HepG2 (cell line): ENCODE results near the gene WWP2. TPM values are rescaled to one million over a fixed set of nuclear protein-coding genes. Genes with fewer than 3 reads are reported as not detected.
A peak's percentile ranks its signal among the peaks of the same experiment; 100 is the strongest.

ENCODE experiments used
- ATAC-seq: fragments of 200-7000 bp; cut with Tn5 transposase; 3 replicates; pipeline ENCODE4 v1.9.1; 2020; ENCODE audit warnings: mild to moderate bottlenecking, moderate library complexity
- BruUV-seq: library from RNA; stranded (reverse); fragments of 400-500 nt; replicated peaks from 2 replicates; lab custom pipeline; 2021; lab: Mats Ljungman, UMichigan
- CTCF ChIA-PET: fragments of 300-600 bp; formaldehyde crosslinking; extraction: SDS; loops from one replicate; lab custom pipeline; 2021; ENCODE audit warnings: low total read pairs, inconsistent platforms, low intra/inter-chr PET ratio; lab: Yijun Ruan, JAX
- POLR2A ChIA-PET: fragments of 350-600 bp; sonication (Branson Sonifier 250); formaldehyde crosslinking; loops from one replicate; lab custom pipeline; 2020; ENCODE audit warnings: antibody characterized with exemption, inconsistent platforms; lab: Yijun Ruan, JAX
- DNase-seq: peaks from one replicate; pipeline ENCODE4 v3.0.0-alpha.2; 2015; ENCODE audit warnings: low spot score
- FAIRE-seq: peaks from 3 replicates; lab custom pipeline; 2011; peaks lifted over from hg19 to GRCh38; lab: Jason Lieb, UNC
- H2AFZ ChIP-seq: one replicate; pipeline ENCODE4 v1.6.1; 2011; ENCODE audit warnings: low read length, inconsistent platforms
- H3K27ac ChIP-seq: fragments of 300-600 bp; 3 replicates; pipeline ENCODE4 v1.8.0; 2011; ENCODE audit warnings: mixed run types, mild to moderate bottlenecking, mixed read lengths, low read length, inconsistent platforms; ENCODE audit not compliant: insufficient read depth; ENCODE audit errors: extremely low read length
- H3K27me3 ChIP-seq, 2 experiments: fragments of 200-600 bp in 1 of 2; 2 replicates in 1 of 2; 3 replicates in 1 of 2; pipeline versions ENCODE4 v1.6.0 to v1.8.0; 2011; ENCODE audit warnings: low read length in 2 of 2, mild to moderate bottlenecking in 2 of 2, moderate library complexity in 2 of 2, inconsistent platforms in 1 of 2; ENCODE audit not compliant: insufficient read depth in 2 of 2, control insufficient read depth in 1 of 2
- H3K36me3 ChIP-seq, 2 experiments: fragments of 200-600 bp in 1 of 2; replicated peaks in 1 of 2; 2 replicates in 1 of 2; 3 replicates in 1 of 2; pipeline versions ENCODE4 v1.5.1 to v1.8.0; 2011; ENCODE audit warnings: low read length in 2 of 2, inconsistent platforms in 1 of 2; ENCODE audit not compliant: insufficient read depth in 2 of 2, control insufficient read depth in 1 of 2
- H3K4me1 ChIP-seq: 2 replicates; pipeline ENCODE4 v1.5.1; 2012; ENCODE audit warnings: low read length, inconsistent platforms; ENCODE audit not compliant: insufficient read depth
- H3K4me2 ChIP-seq: 2 replicates; pipeline ENCODE4 v1.6.0; 2011; ENCODE audit warnings: low read depth, low read length, inconsistent platforms
- H3K4me3 ChIP-seq, 3 experiments: fragments of 200-600 bp in 1 of 3; sonication (generic), shearing (Covaris generic) in 1 of 3; replicated peaks in 1 of 3; 2 replicates each; pipeline ENCODE4 v1.5.1; 2011 to 2016; ENCODE audit warnings: low read length in 3 of 3, inconsistent platforms in 2 of 3, low read depth in 2 of 3, mild to moderate bottlenecking in 2 of 3, control low read depth in 1 of 3, mixed read lengths in 1 of 3; ENCODE audit not compliant: insufficient read depth in 1 of 3
- H3K79me2 ChIP-seq: one replicate; pipeline ENCODE4 v1.6.1; 2011; ENCODE audit warnings: low read length, inconsistent platforms; ENCODE audit not compliant: insufficient read depth
- H3K9ac ChIP-seq: 2 replicates; pipeline ENCODE4 v1.6.0; 2011; ENCODE audit warnings: mild to moderate bottlenecking, low read depth, low read length, inconsistent platforms; ENCODE audit not compliant: insufficient read depth
- H3K9me3 ChIP-seq: 2 replicates; pipeline ENCODE4 v1.5.1; 2012; ENCODE audit warnings: mild to moderate bottlenecking, low read length
- H4K20me1 ChIP-seq: 2 replicates; pipeline ENCODE4 v1.6.0; 2011; ENCODE audit warnings: inconsistent platforms, mild to moderate bottlenecking, low read length, moderate library complexity; ENCODE audit not compliant: insufficient read depth
- KDM4B ChIP-seq: sonication (generic); formaldehyde crosslinking; IDR thresholded peaks from 2 replicates; pipeline ENCODE4 v1.4.0; 2020; ENCODE audit warnings: missing genetic modification reagents
- ZMYM2 ChIP-seq: sonication (generic); formaldehyde crosslinking; IDR thresholded peaks from 2 replicates; pipeline ENCODE4 v1.8.0; 2022; ENCODE audit warnings: mild to moderate bottlenecking, missing genetic modification reagents
- ZNF33A ChIP-seq: sonication (generic); formaldehyde crosslinking; IDR thresholded peaks from 2 replicates; pipeline ENCODE4 v1.5.1; 2020; ENCODE audit warnings: missing genetic modification reagents, mild to moderate bottlenecking, moderate library complexity, borderline replicate concordance
- ZNF510 ChIP-seq: sonication (generic); formaldehyde crosslinking; IDR thresholded peaks from 2 replicates; pipeline ENCODE4 v1.4.0; 2020; ENCODE audit warnings: low read depth, mild to moderate bottlenecking, missing genetic modification reagents
- ZNF550 ChIP-seq: sonication (generic); formaldehyde crosslinking; IDR thresholded peaks from 2 replicates; pipeline ENCODE4 v1.4.0; 2020; ENCODE audit warnings: mild to moderate bottlenecking, missing genetic modification reagents, borderline replicate concordance
- ZNF589 ChIP-seq: sonication (generic); formaldehyde crosslinking; conservative IDR thresholded peaks from 2 replicates; pipeline ENCODE4 v1.8.0; 2022; ENCODE audit warnings: mild to moderate bottlenecking, moderate library complexity, missing genetic modification reagents
- WGBS: methylation state at CpG from one replicate; pipeline ENCODE4 v1.1.6; 2017; ENCODE audit warnings: low lambda C conversion rate; 5-methylcytosine and 5-hydroxymethylcytosine counted together
- in situ Hi-C: cut with HindIII; loops from 2 replicates; pipeline ENCODE4 v1.10.0; 2017; ENCODE audit warnings: low pct_unique_long_range_greater_than_20kb; ENCODE audit not compliant: extremely low pct_ligation_motif_present
- intact Hi-C: fragments of 100-400 bp; cut with micrococcal nuclease; formaldehyde crosslinking; loops from one replicate; pipeline ENCODE4 v1.10.0; 2022; ENCODE audit not compliant: unreplicated experiment
- polyA plus RNA-seq, 8 experiments: library from polyadenylated mRNA; depleted of rRNA in 3 of 8; stranded (reverse) in 7 of 8; unstranded in 1 of 8; fragments of >200 nt; fragmentation: Illumina TruSeq in 4 of 8; extraction: Trizol in 4 of 8; gene quantifications; 2 replicates each; pipeline versions ENCODE4 v1.2.1 to v1.2.3, GENCODE V29; 2011 to 2016; ENCODE audit warnings: low read depth in 4 of 8, missing spikeins in 1 of 8, mixed read lengths in 1 of 8; ENCODE audit not compliant: insufficient read depth in 1 of 8
- total RNA-seq, 5 experiments: library from RNA; depleted of rRNA; stranded (reverse); fragments of >200 nt; fragmentation: Illumina TruSeq; extraction: Trizol; gene quantifications; 2 replicates each; pipeline ENCODE4 v1.2.3, GENCODE V29; 2016; ENCODE audit warnings: low read depth in 1 of 5
- TF ChIP-seq, protein P1 (sequence below): sonication (generic); formaldehyde crosslinking; IDR thresholded peaks from 2 replicates; pipeline ENCODE4 v1.4.0; 2020; ENCODE audit warnings: missing genetic modification reagents
- TF ChIP-seq, protein P2 (sequence below): sonication (generic); formaldehyde crosslinking; IDR thresholded peaks from 2 replicates; pipeline ENCODE4 v1.4.0; 2020; ENCODE audit warnings: missing genetic modification reagents
- TF ChIP-seq, protein P3 (sequence below): IDR thresholded peaks from 2 replicates; pipeline ENCODE4 v1.6.1; 2016; ENCODE audit warnings: missing biosample characterization, missing genetic modification reagents, low read depth

WWP2 gene
- total and polyA plus RNA-seq, 2 of the 13 experiments (the other 11 are each of a cell fraction or from before 2014, with no cell fraction given), result 11.4 to 28.2 TPM

DNA sequence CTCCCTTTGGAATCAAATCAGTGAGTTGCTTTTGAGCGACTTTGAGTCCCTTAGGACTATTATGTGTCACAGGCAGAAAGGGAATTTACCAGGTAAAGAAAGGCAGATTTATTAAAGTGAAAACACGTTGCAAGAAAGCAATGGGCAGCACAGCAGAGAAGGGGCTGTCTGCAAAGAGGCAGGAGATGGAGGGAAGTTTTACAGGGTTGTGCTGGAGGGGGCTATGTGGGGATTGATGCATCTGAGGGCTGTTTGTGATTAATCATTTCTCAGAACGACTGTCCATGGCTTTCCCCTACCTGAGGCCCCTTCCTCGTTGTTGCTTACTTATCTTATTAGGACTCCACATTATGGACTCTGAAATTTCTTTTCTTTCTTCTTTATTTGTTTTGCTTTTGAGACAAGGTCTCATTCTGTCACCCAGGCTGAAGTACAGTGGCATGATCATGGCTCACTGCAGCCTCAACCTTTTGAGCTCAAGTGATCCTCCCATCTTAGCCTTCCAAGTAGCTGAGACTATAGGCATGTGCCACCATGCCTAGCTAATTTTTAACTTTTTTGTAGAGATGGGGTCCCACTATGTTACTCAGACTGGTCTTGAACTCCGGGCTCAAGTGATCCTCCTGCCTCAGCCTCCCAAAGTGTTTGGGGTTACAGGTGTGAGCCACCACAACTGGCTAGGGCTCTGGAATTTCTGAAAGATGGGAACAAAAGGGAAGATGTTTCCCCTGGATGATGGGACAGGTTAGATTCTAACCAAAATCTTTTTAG is 5.5 kb downstream of the WWP2 start:
- no peaks in the 10 kb centered on the region; a peak in 1 of 5 replicates for H3K27me3 ChIP-seq
- no peaks in the 10 kb centered on the region for H4K20me1 ChIP-seq
- H3K36me3 ChIP-seq, result no peaks in the 10 kb centered on the region
- H3K9me3 ChIP-seq, result no peaks in the 10 kb centered on the region
- H3K27ac ChIP-seq, result peak overlapping the region; percentile 19
- DNase-seq (no peak), FAIRE-seq (peak; percentile 21), ATAC-seq (no peak)
- no TSS peak for BruUV-seq
- no peak overlapping the region for H2AFZ ChIP-seq
- peak overlapping the region; percentile 50 for H3K4me2 ChIP-seq
- no peak overlapping the region for H3K9ac ChIP-seq
- 48% methylated on average over 5 of the region's 5 CpGs for WGBS
- peaks cover 72% of the 10 kb centered on the region for H3K79me2 ChIP-seq
- in situ Hi-C loops (no loop called here), intact Hi-C loops (no loop called here)
- H3K4me3 ChIP-seq, result no peak overlapping the region
- H3K4me1 ChIP-seq, result peaks cover 83% of the 10 kb centered on the region
- CTCF ChIA-PET, result no interaction called here
- POLR2A ChIA-PET, result interaction anchor here (2.8 kb wide), 1 partner anchor 13 kb away, joined by 9 read pairs; the partner anchor contains the start of gene NOB1
- no peak for TF ChIP-seq ZNF589 (CRISPR knock-in tag)
- TF ChIP-seq, protein P1, sequence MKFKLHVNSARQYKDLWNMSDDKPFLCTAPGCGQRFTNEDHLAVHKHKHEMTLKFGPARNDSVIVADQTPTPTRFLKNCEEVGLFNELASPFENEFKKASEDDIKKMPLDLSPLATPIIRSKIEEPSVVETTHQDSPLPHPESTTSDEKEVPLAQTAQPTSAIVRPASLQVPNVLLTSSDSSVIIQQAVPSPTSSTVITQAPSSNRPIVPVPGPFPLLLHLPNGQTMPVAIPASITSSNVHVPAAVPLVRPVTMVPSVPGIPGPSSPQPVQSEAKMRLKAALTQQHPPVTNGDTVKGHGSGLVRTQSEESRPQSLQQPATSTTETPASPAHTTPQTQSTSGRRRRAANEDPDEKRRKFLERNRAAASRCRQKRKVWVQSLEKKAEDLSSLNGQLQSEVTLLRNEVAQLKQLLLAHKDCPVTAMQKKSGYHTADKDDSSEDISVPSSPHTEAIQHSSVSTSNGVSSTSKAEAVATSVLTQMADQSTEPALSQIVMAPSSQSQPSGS (CRISPR knock-in tag), result no peak
- TF ChIP-seq, protein P2, sequence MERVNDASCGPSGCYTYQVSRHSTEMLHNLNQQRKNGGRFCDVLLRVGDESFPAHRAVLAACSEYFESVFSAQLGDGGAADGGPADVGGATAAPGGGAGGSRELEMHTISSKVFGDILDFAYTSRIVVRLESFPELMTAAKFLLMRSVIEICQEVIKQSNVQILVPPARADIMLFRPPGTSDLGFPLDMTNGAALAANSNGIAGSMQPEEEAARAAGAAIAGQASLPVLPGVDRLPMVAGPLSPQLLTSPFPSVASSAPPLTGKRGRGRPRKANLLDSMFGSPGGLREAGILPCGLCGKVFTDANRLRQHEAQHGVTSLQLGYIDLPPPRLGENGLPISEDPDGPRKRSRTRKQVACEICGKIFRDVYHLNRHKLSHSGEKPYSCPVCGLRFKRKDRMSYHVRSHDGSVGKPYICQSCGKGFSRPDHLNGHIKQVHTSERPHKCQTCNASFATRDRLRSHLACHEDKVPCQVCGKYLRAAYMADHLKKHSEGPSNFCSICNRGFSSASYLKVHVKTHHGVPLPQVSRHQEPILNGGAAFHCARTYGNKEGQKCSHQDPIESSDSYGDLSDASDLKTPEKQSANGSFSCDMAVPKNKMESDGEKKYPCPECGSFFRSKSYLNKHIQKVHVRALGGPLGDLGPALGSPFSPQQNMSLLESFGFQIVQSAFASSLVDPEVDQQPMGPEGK, result no peak
- TF ChIP-seq KDM4B (CRISPR knock-in tag), result no peak
- no peak for TF ChIP-seq ZNF510
- TF ChIP-seq ZNF550 (CRISPR knock-in tag), result no peak
- TF ChIP-seq, protein P3, sequence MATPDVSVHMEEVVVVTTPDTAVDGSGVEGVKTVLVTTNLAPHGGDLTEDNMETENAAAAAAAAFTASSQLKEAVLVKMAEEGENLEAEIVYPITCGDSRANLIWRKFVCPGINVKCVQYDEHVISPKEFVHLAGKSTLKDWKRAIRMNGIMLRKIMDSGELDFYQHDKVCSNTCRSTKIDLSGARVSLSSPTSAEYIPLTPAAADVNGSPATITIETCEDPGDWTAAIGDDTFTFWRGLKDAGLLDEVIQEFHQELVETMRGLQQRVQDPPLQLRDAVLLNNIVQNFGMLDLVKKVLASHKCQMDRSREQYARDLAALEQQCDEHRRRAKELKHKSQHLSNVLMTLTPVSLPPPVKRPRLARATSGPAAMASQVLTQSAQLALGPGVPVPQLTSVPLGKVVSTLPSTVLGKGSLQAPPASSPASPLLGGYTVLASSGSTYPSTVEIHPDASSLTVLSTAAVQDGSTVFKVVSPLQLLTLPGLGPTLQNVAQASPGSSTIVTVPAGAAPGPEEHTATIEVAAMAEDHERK (CRISPR knock-in tag), result no peak
- TF ChIP-seq ZNF33A, result no peak
- TF ChIP-seq ZMYM2, result peak; percentile 63; the same call in 1 of the 2 replicates
